ENCODE data around the gene TMED4.
"Not testable (repeated sequence)": the region's sequence is repeated elsewhere in the genome, so short reads cannot be mapped to it uniquely, and the experiment has no call there.

Gene TMED4

DNA sequence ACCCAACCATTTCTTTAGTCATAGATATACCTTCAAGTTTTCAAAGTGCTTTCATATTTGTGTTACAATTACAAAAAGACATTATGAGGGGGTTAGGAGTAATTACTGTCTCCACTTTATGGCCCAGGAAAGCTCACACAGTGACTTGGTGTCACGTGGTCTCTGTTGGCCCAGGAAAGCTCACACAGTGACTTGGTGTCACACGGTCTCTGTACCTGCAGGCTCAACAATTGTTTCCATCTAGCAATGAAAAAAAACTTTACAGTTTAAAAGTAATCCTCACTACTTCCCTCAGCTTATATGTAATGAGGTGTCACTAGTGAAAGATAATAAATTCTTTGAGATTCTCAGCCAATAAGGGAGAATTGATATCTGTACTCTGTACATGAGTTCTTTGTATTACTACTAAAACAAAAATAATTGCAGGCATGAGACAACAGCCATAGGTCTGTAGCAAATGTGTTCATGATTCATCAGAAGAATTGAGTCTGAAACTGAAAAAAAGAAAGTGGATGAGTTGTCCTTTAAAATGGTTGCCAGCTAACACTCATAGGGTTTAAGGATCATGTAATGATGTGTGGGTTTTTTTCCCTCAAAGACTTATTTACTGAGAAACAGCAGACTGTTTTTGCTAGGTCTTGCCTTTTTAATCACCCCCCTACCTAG is 35.3 kb upstream of the TMED4 start:
- H3K27me3 Mint-ChIP-seq: no peaks in the 10 kb centered on the region
- no peak overlapping the region for H3K4me3 Mint-ChIP-seq
- no peaks in the 10 kb centered on the region for H3K9me3 Mint-ChIP-seq
- peaks cover 20 to 31% of the 10 kb centered on the region in 2 donors for H3K36me3 Mint-ChIP-seq
- ATAC-seq (replicated peaks) (peak; percentile 74 to 78), DNase-seq (no peak)
- H3K27ac Mint-ChIP-seq: peak overlapping the region; percentile 87
- peaks cover 28 to 81% of the 10 kb centered on the region in 2 donors for H3K4me1 Mint-ChIP-seq

DNA sequence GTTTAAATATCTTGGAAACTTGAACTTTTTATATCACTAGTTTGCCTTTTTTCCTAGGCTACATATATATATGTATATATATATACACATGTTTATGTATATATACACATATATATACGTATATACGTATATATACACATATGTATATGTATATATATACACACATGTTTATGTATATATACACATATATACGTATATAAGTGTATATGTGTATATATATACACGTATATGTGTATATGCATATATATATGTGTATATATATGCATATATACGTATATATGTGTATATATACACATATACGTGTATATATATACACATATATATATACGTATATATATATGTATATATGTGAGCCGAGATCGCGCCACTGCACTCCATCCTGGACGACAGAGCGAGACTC is 34.5 kb upstream of the TMED4 start:
- H3K27me3 Mint-ChIP-seq: no peaks in the 10 kb centered on the region
- ATAC-seq (replicated peaks): no peak
- no peak overlapping the region for H3K27ac Mint-ChIP-seq
- DNase-seq: no peak
- H3K36me3 Mint-ChIP-seq: peaks cover 20 to 33% of the 10 kb centered on the region in 2 donors
- H3K4me1 Mint-ChIP-seq: peaks cover 31 to 79% of the 10 kb centered on the region in 2 donors
- H3K4me3 Mint-ChIP-seq: no peak overlapping the region
- H3K9me3 Mint-ChIP-seq: no peaks in the 10 kb centered on the region

DNA sequence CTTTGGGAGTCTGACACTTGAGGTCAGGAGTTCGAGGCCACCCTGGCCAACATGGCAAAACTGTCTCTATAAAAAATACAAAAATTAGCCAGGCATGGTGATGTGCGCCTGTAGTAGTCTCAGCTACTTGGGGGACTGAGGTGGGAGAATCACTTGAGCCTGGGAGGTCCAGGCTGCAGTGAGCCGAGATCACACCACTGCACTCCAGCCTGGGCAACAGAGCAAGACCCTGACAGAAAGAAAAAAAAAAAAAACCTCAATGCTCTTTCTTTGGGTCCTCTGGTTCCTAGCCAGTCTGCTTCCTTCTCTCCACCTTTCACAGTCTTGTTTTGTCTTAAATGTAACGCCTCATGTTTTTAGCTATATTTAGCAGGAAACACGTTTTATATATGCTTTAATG is 33.8 kb upstream of the TMED4 start:
- Mint-ChIP-seq H3K27me3 (no peaks in the 10 kb centered on the region), H3K9me3 (no peaks in the 10 kb centered on the region), H3K4me3 (no peak overlapping the region), H3K4me1 (peaks cover 29 to 73% of the 10 kb centered on the region in 2 donors), H3K27ac (peak overlapping the region; percentile 9), H3K36me3 (peaks cover 13 to 27% of the 10 kb centered on the region in 2 donors)
- DNase-seq (no peak), ATAC-seq (replicated peaks) (no peak)

DNA sequence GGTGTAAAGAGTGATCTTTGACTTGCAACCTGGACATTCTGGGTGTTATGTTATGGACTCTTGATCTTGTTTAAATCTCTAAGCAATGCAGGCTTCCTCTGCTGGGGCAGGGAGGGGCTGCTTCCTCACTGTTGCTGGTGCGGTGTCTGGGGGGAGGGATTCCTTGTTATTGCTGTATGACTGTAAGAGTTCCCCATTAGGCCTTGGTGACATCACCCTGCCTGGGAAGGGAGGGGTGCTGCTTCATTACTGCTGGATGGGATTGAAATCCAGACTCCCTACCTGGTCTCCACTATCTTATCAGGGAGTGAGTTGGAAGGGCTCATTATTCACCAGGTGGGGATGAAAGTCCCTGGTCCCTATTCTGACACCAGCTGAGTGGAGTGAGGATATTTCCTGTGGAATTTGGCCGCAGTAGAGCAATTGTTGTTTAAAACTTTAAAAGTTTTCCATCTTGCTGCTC is 33.1 kb upstream of the TMED4 start:
- no peaks in the 10 kb centered on the region for H3K27me3 Mint-ChIP-seq
- H3K9me3 Mint-ChIP-seq: no peaks in the 10 kb centered on the region
- peak overlapping the region; percentile 43 to 55 for H3K4me3 Mint-ChIP-seq
- peak overlapping the region; percentile 87 for H3K27ac Mint-ChIP-seq
- ATAC-seq (replicated peaks): peak; percentile 82 to 84
- H3K4me1 Mint-ChIP-seq: peaks cover 30 to 76% of the 10 kb centered on the region in 2 donors
- H3K36me3 Mint-ChIP-seq: peaks cover 12 to 28% of the 10 kb centered on the region in 2 donors
- DNase-seq: no peak

DNA sequence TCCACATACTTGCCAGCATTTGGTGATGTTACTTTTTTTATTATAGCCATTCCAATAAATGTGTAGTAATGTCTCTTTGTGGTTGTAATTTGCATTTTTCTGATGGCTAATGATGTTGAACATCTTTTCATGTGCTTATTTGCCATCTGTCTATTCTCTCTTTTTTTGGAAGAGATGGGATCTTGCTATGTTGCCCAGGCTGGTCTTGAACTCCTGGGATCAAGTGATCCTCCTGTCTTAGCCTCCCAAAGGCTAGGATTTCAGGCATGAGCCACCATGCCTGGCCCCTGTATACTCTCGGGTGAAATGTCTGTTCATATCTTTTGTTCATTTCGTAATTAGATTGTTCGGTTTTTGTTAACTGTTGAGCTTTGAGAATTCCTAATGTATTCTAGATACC is 27.8 kb upstream of the TMED4 start:
- H3K27me3 Mint-ChIP-seq: no peaks in the 10 kb centered on the region
- peaks cover 4 to 26% of the 10 kb centered on the region in 2 donors for H3K36me3 Mint-ChIP-seq
- H3K27ac Mint-ChIP-seq: no peak overlapping the region
- peaks cover 30 to 49% of the 10 kb centered on the region in 2 donors for H3K4me1 Mint-ChIP-seq
- H3K9me3 Mint-ChIP-seq: no peaks in the 10 kb centered on the region
- ATAC-seq (replicated peaks) (no peak), DNase-seq (no peak)
- H3K4me3 Mint-ChIP-seq: no peak overlapping the region

DNA sequence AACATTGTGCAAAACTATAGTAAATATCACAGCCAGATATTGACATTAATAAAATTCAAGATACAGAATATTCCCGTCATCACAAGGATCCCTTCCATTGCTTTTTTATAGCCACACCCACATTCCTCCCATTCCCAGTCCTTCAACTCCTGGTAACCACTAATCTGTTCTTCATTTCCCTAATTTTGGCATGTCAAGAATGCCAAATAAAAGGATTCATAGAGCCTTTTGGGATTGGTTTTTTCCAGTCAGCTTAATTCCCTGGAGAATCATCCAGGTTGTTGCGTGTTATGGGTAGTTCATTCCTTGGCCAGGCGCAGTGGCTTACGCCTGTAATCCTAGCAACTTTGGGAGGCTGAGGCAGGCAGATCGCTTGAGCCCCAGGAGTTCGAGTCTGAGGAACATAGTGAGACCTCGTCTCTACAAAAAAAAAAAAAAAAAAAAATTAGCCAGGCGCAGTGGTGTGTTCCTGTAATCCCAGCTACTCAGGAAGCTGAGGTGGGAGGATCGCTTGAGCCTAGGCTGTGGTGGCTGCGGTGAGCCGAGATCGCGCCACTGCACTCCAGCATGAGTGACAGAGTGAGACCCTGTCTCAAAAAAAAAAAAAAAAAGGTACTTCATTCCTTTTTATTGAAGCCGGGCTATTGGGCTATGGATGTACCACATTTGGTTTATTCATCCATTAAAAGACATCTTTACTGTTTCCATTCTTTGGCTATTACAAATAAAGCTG is 27.1 kb upstream of the TMED4 start:
- DNase-seq: no peak
- Mint-ChIP-seq H3K4me1 (peaks cover 26 to 41% of the 10 kb centered on the region in 2 donors), H3K9me3 (no peaks in the 10 kb centered on the region), H3K4me3 (peak overlapping the region in 1 of 2 donors; percentile 14), H3K27ac (no peak overlapping the region), H3K36me3 (peaks cover 0 to 21% of the 10 kb centered on the region in 2 donors), H3K27me3 (no peaks in the 10 kb centered on the region)
- no peak for ATAC-seq (replicated peaks)

DNA sequence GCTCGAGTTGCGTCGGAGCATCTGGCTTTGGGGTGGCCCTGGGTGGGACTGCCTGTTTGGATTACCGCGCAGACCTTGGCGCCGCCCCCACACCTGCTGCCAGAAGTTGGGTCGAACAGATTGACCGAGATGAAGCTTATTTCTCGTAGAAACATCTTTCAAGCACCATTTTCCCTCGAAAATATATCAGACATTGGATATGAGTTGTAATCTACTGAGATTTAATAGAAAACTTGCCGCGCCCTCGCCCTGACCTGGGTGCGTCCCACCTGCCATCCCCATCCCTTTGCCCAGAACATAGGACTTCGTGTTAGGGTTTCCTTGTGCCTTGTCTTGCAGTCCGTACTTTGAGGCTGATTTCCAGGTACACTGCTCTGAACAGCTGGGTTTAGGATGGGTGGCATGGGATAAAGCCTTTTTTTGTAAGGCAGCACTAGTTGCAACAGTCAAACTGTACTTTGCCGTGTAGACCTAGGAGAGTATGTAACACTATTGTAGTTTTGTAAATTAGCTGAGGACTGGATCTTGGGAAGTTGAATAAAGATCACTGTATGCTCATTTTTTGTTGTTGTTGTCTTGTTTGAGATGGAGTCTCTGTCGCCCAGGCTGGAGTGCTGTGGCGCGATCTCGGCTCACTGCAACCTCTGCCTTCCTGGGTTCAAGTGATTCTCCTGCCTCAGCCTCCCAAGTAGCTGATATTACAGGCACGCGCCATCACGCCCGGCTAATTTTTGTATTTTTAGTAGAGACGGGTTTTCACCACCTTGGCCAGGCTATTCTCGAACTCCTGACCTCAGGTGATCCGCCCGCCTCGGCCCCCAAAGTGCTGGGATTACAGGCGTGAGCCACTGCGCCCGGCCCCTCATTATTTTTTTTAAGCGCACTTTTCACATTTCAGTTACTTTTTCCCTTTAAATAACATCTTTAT is 25.4 kb upstream of the TMED4 start:
- H3K4me1 Mint-ChIP-seq: peaks cover 23 to 29% of the 10 kb centered on the region in 2 donors
- peak overlapping the region; percentile 99 for H3K27ac Mint-ChIP-seq
- peak in 1 of 2 donors; percentile 27 for ATAC-seq (replicated peaks)
- H3K4me3 Mint-ChIP-seq: peak overlapping the region; percentile 95 to 97
- H3K36me3 Mint-ChIP-seq: peaks cover 0 to 21% of the 10 kb centered on the region in 2 donors
- no peaks in the 10 kb centered on the region for H3K9me3 Mint-ChIP-seq
- no peaks in the 10 kb centered on the region for H3K27me3 Mint-ChIP-seq
- no peak for DNase-seq

DNA sequence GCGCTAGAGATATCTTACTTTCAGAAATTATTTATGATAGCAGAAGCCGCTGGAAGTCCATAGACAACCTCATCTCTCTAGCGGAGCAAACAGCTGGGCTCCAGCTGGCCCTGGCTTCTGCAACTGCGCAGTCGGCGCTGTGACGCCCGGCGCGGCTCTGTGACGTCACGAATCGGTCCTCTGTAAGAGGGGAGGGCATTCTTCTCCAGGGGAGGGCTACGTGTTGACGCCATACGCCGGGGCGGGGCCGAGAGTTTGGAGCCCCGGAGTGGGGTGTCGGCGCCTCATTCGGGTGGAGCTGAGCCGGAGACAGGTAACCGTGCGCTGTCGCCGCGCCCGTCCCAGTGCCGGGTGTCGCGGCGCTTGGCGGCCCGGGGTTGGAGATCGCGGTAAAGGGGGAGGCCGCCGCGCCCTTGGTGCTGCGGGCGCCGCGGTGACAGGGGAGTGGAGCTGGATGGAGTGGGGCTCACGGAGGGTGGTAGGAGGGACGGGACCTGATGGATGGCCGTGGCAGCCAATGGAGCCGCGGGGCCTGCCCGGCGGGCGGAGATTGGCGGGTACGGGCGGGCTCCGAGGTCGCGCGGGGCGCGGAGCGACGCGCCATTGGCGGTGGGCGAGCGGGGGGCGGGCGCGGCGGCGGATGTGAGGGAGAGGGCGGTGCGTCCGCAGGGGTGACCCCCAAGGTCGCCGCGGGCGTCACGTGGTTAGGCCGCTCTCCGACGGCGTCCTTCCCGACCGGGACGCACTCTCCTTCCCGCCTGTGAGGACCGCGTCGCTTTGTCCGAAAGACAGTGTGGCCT is 24.5 kb upstream of the TMED4 start, which contains the start of gene OGDH:
OGDH (plus strand) TSS at position 287 of the 800 bp plus-strand sequence. CDS start 17,717 bp downstream, outside the sequence.
- DNase-seq: peak; percentile 99
- Mint-ChIP-seq H3K27ac (peak within 1 kb of the TSS; percentile 99), H3K4me3 (peak within 1 kb of the TSS; percentile 95 to 97), H3K4me1 (peaks cover 19 to 22% of the 10 kb centered on the region in 2 donors), H3K27me3 (no peaks in the 10 kb centered on the region), H3K36me3 (peaks cover 0 to 15% of the 10 kb centered on the region in 2 donors), H3K9me3 (no peaks in the 10 kb centered on the region)
- ATAC-seq (replicated peaks): peak; percentile 95 to 97

DNA sequence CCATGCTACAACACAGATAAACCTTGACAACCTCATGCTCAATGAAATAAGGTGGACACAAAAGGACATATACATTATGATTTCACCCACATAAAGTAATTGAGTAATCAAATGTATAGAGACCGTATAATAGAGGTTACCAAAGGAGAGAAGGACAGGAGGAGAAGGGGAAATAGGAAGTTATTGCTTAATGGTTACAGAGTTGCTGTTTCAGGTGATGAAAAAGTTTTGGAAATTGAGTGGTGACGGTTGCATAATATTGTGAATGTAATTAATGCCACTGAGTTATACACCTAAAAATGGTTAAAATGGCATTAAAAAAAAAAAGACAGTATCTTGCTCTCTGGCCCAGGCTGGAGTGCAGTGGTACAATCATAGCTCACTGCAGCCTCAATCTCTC is 22.9 kb upstream of the TMED4 start:
- Mint-ChIP-seq H3K36me3 (peaks cover 0 to 11% of the 10 kb centered on the region in 2 donors), H3K4me3 (peak overlapping the region in 1 of 2 donors; percentile 26), H3K27ac (peak overlapping the region; percentile 60), H3K4me1 (peaks cover 16% of the 10 kb centered on the region in 2 donors), H3K27me3 (peaks cover 0 to 4% of the 10 kb centered on the region in 2 donors), H3K9me3 (no peaks in the 10 kb centered on the region)
- DNase-seq (no peak), ATAC-seq (replicated peaks) (no peak)

DNA sequence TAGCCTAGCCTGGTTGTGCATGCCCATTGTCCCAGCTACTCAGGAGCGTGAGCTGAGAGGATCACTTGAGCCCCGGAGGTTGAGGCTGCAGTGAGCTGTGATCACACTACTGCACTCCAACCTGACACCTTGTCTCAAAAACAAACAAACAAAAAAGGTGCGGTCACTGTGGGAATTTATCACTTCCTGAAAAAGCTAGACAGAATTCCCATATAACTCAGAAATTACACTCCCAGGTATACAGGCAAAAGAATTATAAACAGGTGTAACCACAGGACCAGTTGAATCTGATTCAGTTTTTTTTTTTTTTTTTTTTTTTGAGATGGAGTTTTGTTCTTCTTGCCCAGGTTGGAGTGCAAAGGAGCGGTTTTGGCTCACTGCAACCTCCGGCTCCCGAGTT is 21.2 kb upstream of the TMED4 start:
- Mint-ChIP-seq H3K9me3 (no peaks in the 10 kb centered on the region), H3K27ac (no peak overlapping the region)

DNA sequence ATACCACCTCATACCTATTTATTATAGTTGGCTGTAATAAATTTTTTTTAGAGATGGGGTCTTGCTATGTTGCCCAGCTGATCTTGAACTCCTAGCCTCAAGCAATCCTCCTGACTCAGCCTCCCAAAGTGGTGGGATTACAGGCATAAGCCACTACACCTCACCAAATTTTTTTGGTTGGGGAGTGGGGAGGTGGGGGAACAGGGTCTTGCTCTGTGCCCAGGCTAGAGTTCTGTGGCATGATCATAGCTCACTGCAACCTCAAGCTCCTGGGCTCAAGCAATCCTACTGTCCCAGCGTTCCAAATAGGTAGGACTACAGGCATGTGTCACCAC is 20.5 kb upstream of the TMED4 start:
- peaks cover 5 to 6% of the 10 kb centered on the region in 2 donors for H3K27me3 Mint-ChIP-seq
- no peaks in the 10 kb centered on the region for H3K9me3 Mint-ChIP-seq
- ATAC-seq (replicated peaks): no peak
- no peak overlapping the region for H3K4me3 Mint-ChIP-seq
- H3K36me3 Mint-ChIP-seq: peaks cover 0 to 3% of the 10 kb centered on the region in 2 donors
- DNase-seq: no peak
- no peak overlapping the region for H3K27ac Mint-ChIP-seq
- H3K4me1 Mint-ChIP-seq: peaks cover 5 to 7% of the 10 kb centered on the region in 2 donors

More for the DNA sequence above, 21.2 kb upstream of the TMED4 start:
- H3K4me1 Mint-ChIP-seq: peaks cover 9 to 10% of the 10 kb centered on the region in 2 donors
- ATAC-seq (replicated peaks) (no peak), DNase-seq (no peak)
- H3K36me3 Mint-ChIP-seq: peaks cover 0 to 6% of the 10 kb centered on the region in 2 donors
- H3K4me3 Mint-ChIP-seq: no peak overlapping the region
- peaks cover 5 to 6% of the 10 kb centered on the region in 2 donors for H3K27me3 Mint-ChIP-seq

DNA sequence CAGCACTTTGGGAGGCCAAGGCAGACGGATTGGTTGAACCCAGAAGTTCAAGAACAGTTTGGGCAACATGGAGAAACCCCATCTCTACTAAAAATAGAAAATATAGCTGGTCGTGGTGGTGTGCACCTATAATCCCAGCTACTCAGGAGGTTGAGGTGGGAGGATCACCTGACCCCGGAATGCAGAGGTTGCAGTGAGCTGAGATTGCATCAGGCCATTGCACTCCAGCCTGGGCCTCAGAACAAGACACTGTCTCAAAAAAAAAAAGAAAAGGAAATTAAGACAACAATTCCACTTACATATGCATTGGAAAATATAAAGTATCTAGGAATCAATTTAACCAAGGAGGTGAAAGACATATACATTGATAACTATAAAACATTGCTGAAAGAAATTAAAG is 17.2 kb upstream of the TMED4 start:
- Mint-ChIP-seq H3K4me3 (no peak overlapping the region), H3K9me3 (no peaks in the 10 kb centered on the region), H3K4me1 (no peaks in the 10 kb centered on the region), H3K27me3 (peaks cover 7 to 13% of the 10 kb centered on the region in 2 donors), H3K27ac (no peak overlapping the region), H3K36me3 (no peaks in the 10 kb centered on the region)
- DNase-seq (no peak), ATAC-seq (replicated peaks) (no peak)

DNA sequence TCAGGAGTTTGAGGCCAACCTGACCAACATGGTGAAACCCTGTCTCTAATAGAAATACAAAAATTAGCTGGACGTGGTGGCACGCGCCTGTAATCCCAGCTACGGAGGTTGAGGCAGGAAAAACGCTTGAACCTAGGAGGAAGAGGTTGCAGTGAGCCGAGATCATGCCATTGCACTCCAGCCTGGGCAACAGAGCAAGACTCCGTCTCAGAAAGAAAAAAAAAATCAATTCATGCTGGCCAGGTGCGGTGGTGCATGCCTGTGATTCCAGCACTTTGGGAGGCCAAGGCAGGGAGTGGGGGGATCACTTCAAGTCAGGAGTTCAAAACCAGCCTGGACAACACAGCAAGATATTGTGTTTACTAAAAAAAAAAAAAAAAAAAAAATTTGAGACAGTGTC is 15.2 kb upstream of the TMED4 start:
- H3K4me3 Mint-ChIP-seq; ATAC-seq (replicated peaks); DNase-seq; H3K4me1 Mint-ChIP-seq; H3K9me3 Mint-ChIP-seq; H3K27ac Mint-ChIP-seq; H3K36me3 Mint-ChIP-seq: not testable (repeated sequence)
- peaks cover 22 to 24% of the 10 kb centered on the region in 2 donors for H3K27me3 Mint-ChIP-seq

All from stimulated activated naive B cell treated with anti-CD40 and anti-IgM and Interleukin-4, amounts not matched to agents 10 μg/mL and 1 μg/mL and 100 μg/mL, for 72 hours (primary cell).